MM.1S (cell line): ENCODE data around the gene PIGH.

ENCODE experiments used
- DNase-seq: peaks from one replicate; pipeline ENCODE4 v3.0.0-alpha.2; 2015
- H2AFZ ChIP-seq: fragments of 300-600 bp; sonication (generic); 2 replicates; pipeline ENCODE4 v1.6.0; 2016; ENCODE audit warnings: antibody characterized with exemption, low read length
- H3F3A ChIP-seq: fragments of 300-600 bp; sonication (generic); 2 replicates; pipeline ENCODE4 v1.6.1; 2016; ENCODE audit warnings: mild to moderate bottlenecking, antibody characterized with exemption, low read length, moderate library complexity, mixed read lengths; ENCODE audit not compliant: insufficient read depth
- H3K27ac ChIP-seq: fragments of 300-600 bp; sonication (generic); 2 replicates; pipeline ENCODE4 v1.5.1; 2016; ENCODE audit warnings: mild to moderate bottlenecking, low read length
- H3K27me3 ChIP-seq: fragments of 300-600 bp; sonication (generic); replicated peaks from 2 replicates; pipeline ENCODE4 v1.6.0; 2016; ENCODE audit warnings: low read length; ENCODE audit not compliant: insufficient read depth
- H3K36me3 ChIP-seq: fragments of 300-600 bp; sonication (generic); replicated peaks from 2 replicates; pipeline ENCODE4 v1.6.1; 2016; ENCODE audit warnings: mild to moderate bottlenecking, low read length, mixed read lengths; ENCODE audit not compliant: insufficient read depth
- H3K4me1 ChIP-seq: fragments of 300-600 bp; sonication (generic); 2 replicates; pipeline ENCODE4 v1.6.1; 2016; ENCODE audit warnings: low read length, mixed read lengths
- H3K4me2 ChIP-seq: fragments of 300-600 bp; sonication (generic); 2 replicates; pipeline ENCODE4 v1.6.0; 2016; ENCODE audit warnings: low read depth, low read length
- H3K4me3 ChIP-seq: fragments of 300-600 bp; sonication (generic); 2 replicates; pipeline ENCODE4 v1.5.1; 2016; ENCODE audit warnings: low read length, mixed read lengths
- H3K79me2 ChIP-seq: fragments of 300-600 bp; sonication (generic); 2 replicates; pipeline ENCODE4 v1.6.1; 2016; ENCODE audit warnings: mixed run types, low read length, mixed read lengths
- H3K9ac ChIP-seq: fragments of 300-600 bp; sonication (generic); 2 replicates; pipeline ENCODE4 v1.6.1; 2016; ENCODE audit warnings: low read length, mixed read lengths
- H3K9me2 ChIP-seq: fragments of 300-600 bp; sonication (generic); replicated peaks from 2 replicates; pipeline ENCODE4 v1.6.1; 2016; ENCODE audit warnings: mild to moderate bottlenecking, low read length, mixed read lengths; ENCODE audit not compliant: insufficient read depth
- H3K9me3 ChIP-seq: fragments of 300-600 bp; sonication (generic); replicated peaks from 2 replicates; pipeline ENCODE4 v1.6.1; 2016; ENCODE audit warnings: mild to moderate bottlenecking, low read length, mixed read lengths; ENCODE audit not compliant: insufficient read depth
- H4K20me1 ChIP-seq: fragments of 300-600 bp; sonication (generic); 2 replicates; pipeline ENCODE4 v1.6.1; 2016; ENCODE audit warnings: mild to moderate bottlenecking, low read length, moderate library complexity, mixed read lengths; ENCODE audit not compliant: insufficient read depth
- EZH2 ChIP-seq: fragments of 300-600 bp; sonication (generic); optimal IDR thresholded peaks from 2 replicates; pipeline ENCODE3; 2017; ENCODE audit warnings: low read depth, mild to moderate bottlenecking, antibody characterized with exemption, low read length, mixed read lengths
- EZH2phosphoT487 ChIP-seq: fragments of 300-600 bp; sonication (generic); IDR thresholded peaks from 2 replicates; pipeline ENCODE4 v1.6.1; 2018; ENCODE audit warnings: antibody characterized with exemption, low read length
- TF ChIP-seq, protein P1 (sequence below): fragments of 300-600 bp; sonication (generic); IDR thresholded peaks from 2 replicates; pipeline ENCODE4 v1.5.1; 2016; ENCODE audit warnings: antibody characterized with exemption, low read length, mixed read lengths

Gene PIGH

GRCh38 chr14:67557118-67557517 lies 43.0 kb downstream of the PIGH start:
- H3K27ac ChIP-seq: no peak overlapping the region
- H3K9me3 ChIP-seq: no peaks in the 10 kb centered on the region
- no peak overlapping the region for H3K9ac ChIP-seq
- H3K4me3 ChIP-seq: no peak overlapping the region
- no peak overlapping the region for H3K4me2 ChIP-seq
- TF ChIP-seq EZH2: no peak
- TF ChIP-seq, protein P1, sequence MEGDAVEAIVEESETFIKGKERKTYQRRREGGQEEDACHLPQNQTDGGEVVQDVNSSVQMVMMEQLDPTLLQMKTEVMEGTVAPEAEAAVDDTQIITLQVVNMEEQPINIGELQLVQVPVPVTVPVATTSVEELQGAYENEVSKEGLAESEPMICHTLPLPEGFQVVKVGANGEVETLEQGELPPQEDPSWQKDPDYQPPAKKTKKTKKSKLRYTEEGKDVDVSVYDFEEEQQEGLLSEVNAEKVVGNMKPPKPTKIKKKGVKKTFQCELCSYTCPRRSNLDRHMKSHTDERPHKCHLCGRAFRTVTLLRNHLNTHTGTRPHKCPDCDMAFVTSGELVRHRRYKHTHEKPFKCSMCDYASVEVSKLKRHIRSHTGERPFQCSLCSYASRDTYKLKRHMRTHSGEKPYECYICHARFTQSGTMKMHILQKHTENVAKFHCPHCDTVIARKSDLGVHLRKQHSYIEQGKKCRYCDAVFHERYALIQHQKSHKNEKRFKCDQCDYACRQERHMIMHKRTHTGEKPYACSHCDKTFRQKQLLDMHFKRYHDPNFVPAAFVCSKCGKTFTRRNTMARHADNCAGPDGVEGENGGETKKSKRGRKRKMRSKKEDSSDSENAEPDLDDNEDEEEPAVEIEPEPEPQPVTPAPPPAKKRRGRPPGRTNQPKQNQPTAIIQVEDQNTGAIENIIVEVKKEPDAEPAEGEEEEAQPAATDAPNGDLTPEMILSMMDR: no peak
- no peak for TF ChIP-seq EZH2phosphoT487
- H4K20me1 ChIP-seq: no peaks in the 10 kb centered on the region
- no peak overlapping the region for H2AFZ ChIP-seq
- no peaks in the 10 kb centered on the region for H3K36me3 ChIP-seq
- H3K9me2 ChIP-seq: no peaks in the 10 kb centered on the region
- DNase-seq: peak; percentile 52
- peaks cover 10% of the 10 kb centered on the region for H3K4me1 ChIP-seq
- no peaks in the 10 kb centered on the region for H3K79me2 ChIP-seq
- H3F3A ChIP-seq: no peaks in the 10 kb centered on the region
- no peaks in the 10 kb centered on the region for H3K27me3 ChIP-seq

DNA sequence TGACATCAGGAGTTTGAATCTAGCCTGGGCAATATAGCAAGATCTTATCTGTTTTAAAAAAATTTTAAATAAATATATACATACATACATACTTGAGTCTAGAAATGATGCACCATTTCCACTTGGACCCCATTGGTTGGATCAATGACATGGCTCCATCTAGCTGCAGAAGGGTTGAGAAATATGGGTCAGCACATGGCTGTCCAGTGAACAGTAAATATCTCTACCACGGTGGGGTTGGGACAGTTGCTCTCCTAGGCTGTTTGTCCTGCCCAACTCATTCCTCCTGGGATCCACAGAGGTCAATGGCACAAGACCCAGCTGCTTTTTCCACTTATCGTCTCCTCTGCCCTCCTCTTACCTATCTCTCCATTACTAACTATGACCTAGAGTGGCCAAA lies 43.4 kb downstream of the PIGH start:
- H3K9ac ChIP-seq: no peak overlapping the region

GRCh38 chr14:67555518-67556090 lies 44.5 kb downstream of the PIGH start:
- H2AFZ ChIP-seq: no peak overlapping the region
- H3K9me2 ChIP-seq: no peaks in the 10 kb centered on the region
- peaks cover 10% of the 10 kb centered on the region for H3K4me1 ChIP-seq
- H3K4me2 ChIP-seq: no peak overlapping the region
- H3K27ac ChIP-seq: no peak overlapping the region
- no peak overlapping the region for H3K4me3 ChIP-seq
- TF ChIP-seq EZH2phosphoT487: no peak
- TF ChIP-seq, protein P1: no peak
- no peak for TF ChIP-seq EZH2
- no peak for DNase-seq
- H3K9me3 ChIP-seq: no peaks in the 10 kb centered on the region
- no peak overlapping the region for H3K9ac ChIP-seq
- no peaks in the 10 kb centered on the region for H3K27me3 ChIP-seq
- H3F3A ChIP-seq: no peaks in the 10 kb centered on the region
- no peaks in the 10 kb centered on the region for H3K79me2 ChIP-seq
- no peaks in the 10 kb centered on the region for H4K20me1 ChIP-seq
- no peaks in the 10 kb centered on the region for H3K36me3 ChIP-seq

More for the DNA sequence above, 43.4 kb downstream of the PIGH start:
- no peak overlapping the region for H3K4me3 ChIP-seq
- H3K4me1 ChIP-seq: peaks cover 10% of the 10 kb centered on the region
- H3K4me2 ChIP-seq: no peak overlapping the region
- H3K9me3 ChIP-seq: no peaks in the 10 kb centered on the region
- H2AFZ ChIP-seq: no peak overlapping the region
- no peaks in the 10 kb centered on the region for H4K20me1 ChIP-seq
- no peaks in the 10 kb centered on the region for H3F3A ChIP-seq
- H3K79me2 ChIP-seq: no peaks in the 10 kb centered on the region
- no peaks in the 10 kb centered on the region for H3K36me3 ChIP-seq
- no peaks in the 10 kb centered on the region for H3K27me3 ChIP-seq
- H3K27ac ChIP-seq: no peak overlapping the region
- no peaks in the 10 kb centered on the region for H3K9me2 ChIP-seq
- TF ChIP-seq, protein P1: no peak
- TF ChIP-seq EZH2phosphoT487: no peak
- TF ChIP-seq EZH2: no peak
- DNase-seq: no peak
